Keratinocyte (primary cell): Measurements from ENCODE around the gene CD96.

ENCODE experiments used
- CTCF ChIP-seq, 3 experiments: IDR thresholded peaks in 1 of 3; conservative IDR thresholded peaks in 1 of 3; optimal IDR thresholded peaks in 1 of 3; 2 replicates in 2 of 3; 3 replicates in 1 of 3; pipeline versions ENCODE3 to v1.5.1; 2011; ENCODE audit warnings: low read length in 3 of 3, mild to moderate bottlenecking in 3 of 3, moderate library complexity in 2 of 3, control low read depth in 1 of 3, inconsistent platforms in 1 of 3; ENCODE audit not compliant: insufficient read depth in 2 of 3; ENCODE audit errors: extremely low read depth in 1 of 3
- EZH2 ChIP-seq: IDR thresholded peaks from one replicate; pipeline ENCODE4 v1.6.1; 2012; ENCODE audit warnings: inconsistent platforms, mild to moderate bottlenecking, low read length, moderate library complexity

GRCh38 chr3:111668888-111669488 is 127.0 kb downstream of the CD96 start:
- TF ChIP-seq CTCF (optimal IDR thresholded peaks at IDR 0.05 in 1 of 3, IDR thresholded peaks at IDR 0.05 in 1 of 3, conservative IDR thresholded peaks at IDR 0.05 in 1 of 3; ENCODE audit: extremely low read depth in 1 of 3, insufficient read depth in 2 of 3, low read length in 3 of 3) (peak in 2 of 3 experiments; percentile 60 to 86), EZH2 (no peak)
